HEK293 (cell line): ENCODE results near the gene BSDC1.

Source experiments
- CTCF ChIP-seq: fragments of 450-650 bp; formaldehyde crosslinking; IDR thresholded peaks from 2 replicates; pipeline ENCODE4 v1.5.1; 2016; ENCODE audit warnings: missing biosample characterization, missing genetic modification characterization
- KLF9 ChIP-seq: fragments of 450-650 bp; formaldehyde crosslinking; IDR thresholded peaks from 2 replicates; pipeline ENCODE4 v1.5.1; 2016; ENCODE audit warnings: missing biosample characterization, missing genetic modification characterization, low read depth
- MZF1 ChIP-seq: fragments of 450-650 bp; formaldehyde crosslinking; IDR thresholded peaks from 2 replicates; pipeline ENCODE4 v1.5.1; 2017; ENCODE audit warnings: missing biosample characterization, missing genetic modification characterization, borderline replicate concordance
- REST ChIP-seq: fragments of 450-650 bp; formaldehyde crosslinking; IDR thresholded peaks from 2 replicates; pipeline ENCODE4 v1.5.1; 2016; ENCODE audit warnings: missing biosample characterization, missing genetic modification characterization
- SETDB1 ChIP-seq: IDR thresholded peaks from one replicate; pipeline ENCODE4 v1.6.1; 2017; ENCODE audit warnings: mild to moderate bottlenecking, low read length, moderate library complexity, mixed read lengths; ENCODE audit not compliant: insufficient read length
- TRIM28 ChIP-seq: IDR thresholded peaks from 2 replicates; pipeline ENCODE4 v1.6.1; 2011; ENCODE audit warnings: low read length, control low read depth, borderline replicate concordance
- ZBTB8A ChIP-seq: fragments of 450-650 bp; formaldehyde crosslinking; IDR thresholded peaks from 2 replicates; pipeline ENCODE4 v1.5.1; 2016; ENCODE audit warnings: missing biosample characterization, missing genetic modification characterization
- ZNF549 ChIP-seq: fragments of 450-650 bp; IDR thresholded peaks from 2 replicates; pipeline ENCODE4 v1.5.1; 2018; ENCODE audit warnings: missing biosample characterization, missing genetic modification characterization, mild to moderate bottlenecking, inconsistent platforms, moderate library complexity
- ZNF600 ChIP-seq: fragments of 450-650 bp; formaldehyde crosslinking; IDR thresholded peaks from 2 replicates; pipeline ENCODE4 v1.5.1; 2016; ENCODE audit warnings: missing biosample characterization, missing genetic modification characterization
- ZNF654 ChIP-seq: fragments of 450-650 bp; formaldehyde crosslinking; IDR thresholded peaks from 2 replicates; pipeline ENCODE4 v1.5.1; 2016; ENCODE audit warnings: low read depth, missing biosample characterization, missing genetic modification characterization
- TF ChIP-seq, protein P1 (sequence below): fragments of 450-650 bp; formaldehyde crosslinking; IDR thresholded peaks from 2 replicates; pipeline ENCODE4 v1.5.1; 2016; ENCODE audit warnings: missing biosample characterization, missing genetic modification characterization
- TF ChIP-seq, protein P2 (sequence below): fragments of 450-650 bp; formaldehyde crosslinking; conservative IDR thresholded peaks from 2 replicates; pipeline ENCODE4 v1.5.1; 2016; ENCODE audit warnings: low read depth, missing biosample characterization, missing genetic modification characterization

- TF ChIP-seq REST (tag by site-specific recombination): no peak
- TF ChIP-seq ZBTB8A (tag by site-specific recombination): no peak
- TF ChIP-seq ZNF549 (tag by site-specific recombination): no peak
- TF ChIP-seq CTCF (tag by site-specific recombination): no peak
- TF ChIP-seq TRIM28: no peak
- no peak for TF ChIP-seq ZNF654
- TF ChIP-seq MZF1: no peak
- TF ChIP-seq KLF9 (tag by site-specific recombination): no peak
- TF ChIP-seq ZNF600 (tag by site-specific recombination): no peak
- TF ChIP-seq, protein P1, sequence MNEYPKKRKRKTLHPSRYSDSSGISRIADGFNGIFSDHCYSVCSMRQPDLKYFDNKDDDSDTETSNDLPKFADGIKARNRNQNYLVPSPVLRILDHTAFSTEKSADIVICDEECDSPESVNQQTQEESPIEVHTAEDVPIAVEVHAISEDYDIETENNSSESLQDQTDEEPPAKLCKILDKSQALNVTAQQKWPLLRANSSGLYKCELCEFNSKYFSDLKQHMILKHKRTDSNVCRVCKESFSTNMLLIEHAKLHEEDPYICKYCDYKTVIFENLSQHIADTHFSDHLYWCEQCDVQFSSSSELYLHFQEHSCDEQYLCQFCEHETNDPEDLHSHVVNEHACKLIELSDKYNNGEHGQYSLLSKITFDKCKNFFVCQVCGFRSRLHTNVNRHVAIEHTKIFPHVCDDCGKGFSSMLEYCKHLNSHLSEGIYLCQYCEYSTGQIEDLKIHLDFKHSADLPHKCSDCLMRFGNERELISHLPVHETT (tag by site-specific recombination): no peak
- TF ChIP-seq, protein P2, sequence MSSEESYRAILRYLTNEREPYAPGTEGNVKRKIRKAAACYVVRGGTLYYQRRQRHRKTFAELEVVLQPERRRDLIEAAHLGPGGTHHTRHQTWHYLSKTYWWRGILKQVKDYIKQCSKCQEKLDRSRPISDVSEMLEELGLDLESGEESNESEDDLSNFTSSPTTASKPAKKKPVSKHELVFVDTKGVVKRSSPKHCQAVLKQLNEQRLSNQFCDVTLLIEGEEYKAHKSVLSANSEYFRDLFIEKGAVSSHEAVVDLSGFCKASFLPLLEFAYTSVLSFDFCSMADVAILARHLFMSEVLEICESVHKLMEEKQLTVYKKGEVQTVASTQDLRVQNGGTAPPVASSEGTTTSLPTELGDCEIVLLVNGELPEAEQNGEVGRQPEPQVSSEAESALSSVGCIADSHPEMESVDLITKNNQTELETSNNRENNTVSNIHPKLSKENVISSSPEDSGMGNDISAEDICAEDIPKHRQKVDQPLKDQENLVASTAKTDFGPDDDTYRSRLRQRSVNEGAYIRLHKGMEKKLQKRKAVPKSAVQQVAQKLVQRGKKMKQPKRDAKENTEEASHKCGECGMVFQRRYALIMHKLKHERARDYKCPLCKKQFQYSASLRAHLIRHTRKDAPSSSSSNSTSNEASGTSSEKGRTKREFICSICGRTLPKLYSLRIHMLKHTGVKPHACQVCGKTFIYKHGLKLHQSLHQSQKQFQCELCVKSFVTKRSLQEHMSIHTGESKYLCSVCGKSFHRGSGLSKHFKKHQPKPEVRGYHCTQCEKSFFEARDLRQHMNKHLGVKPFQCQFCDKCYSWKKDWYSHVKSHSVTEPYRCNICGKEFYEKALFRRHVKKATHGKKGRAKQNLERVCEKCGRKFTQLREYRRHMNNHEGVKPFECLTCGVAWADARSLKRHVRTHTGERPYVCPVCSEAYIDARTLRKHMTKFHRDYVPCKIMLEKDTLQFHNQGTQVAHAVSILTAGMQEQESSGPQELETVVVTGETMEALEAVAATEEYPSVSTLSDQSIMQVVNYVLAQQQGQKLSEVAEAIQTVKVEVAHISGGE (tag by site-specific recombination): no peak
- TF ChIP-seq SETDB1: no peak
Measured at GRCh38 chr1:32338637-32339145, 55.5 kb downstream of the BSDC1 start.
